K562 (cell line): ENCODE results near the gene SNX1. TPM values are rescaled to one million over a fixed set of nuclear protein-coding genes. Genes with fewer than 3 reads are reported as not detected.

Experiments used
- ATAC-seq: fragments of 200-7000 bp; cut with Tn5 transposase; 3 replicates; pipeline ENCODE4 v1.9.1; 2020; ENCODE audit warnings: moderate library complexity
- BruUV-seq: library from RNA; stranded (reverse); fragments of 400-500 nt; replicated peaks from 2 replicates; lab custom pipeline; 2021; lab: Mats Ljungman, UMichigan
- CTCF ChIA-PET: fragments of 300-600 bp; formaldehyde crosslinking; extraction: SDS; loops from one replicate; lab custom pipeline; 2021; ENCODE audit warnings: low intra/inter-chr PET ratio; lab: Yijun Ruan, JAX
- POLR2A ChIA-PET: fragments of 300-600, 350-650 bp; sonication (Branson Sonifier 250); formaldehyde crosslinking; extraction: SDS; loops from one replicate; lab custom pipeline; 2021; ENCODE audit warnings: antibody characterized with exemption, inconsistent platforms; lab: Yijun Ruan, JAX
- DNase-seq, 4 experiments: peaks; one replicate each; pipeline versions ENCODE4 v3.0.0 to v3.0.0-alpha.2; 2011 to 2018; ENCODE audit warnings: low spot score in 3 of 4, mixed read lengths in 3 of 4; ENCODE audit errors: extremely low read depth in 1 of 4
- FAIRE-seq: peaks from 2 replicates; lab custom pipeline; 2011; peaks lifted over from hg19 to GRCh38; lab: Jason Lieb, UNC
- H2AFZ ChIP-seq: 2 replicates; pipeline ENCODE4 v1.6.0; 2011; ENCODE audit warnings: low read depth, low read length, control low read depth, inconsistent platforms
- H3K27ac ChIP-seq: fragments of 200-600 bp; 3 replicates; pipeline ENCODE4 v1.8.0; 2011; ENCODE audit warnings: low read depth, mild to moderate bottlenecking, control low read depth, inconsistent platforms, low read length, moderate library complexity, mixed read lengths; ENCODE audit errors: extremely low read depth
- H3K27me3 ChIP-seq, 2 experiments: fragments of 300-600 bp in 1 of 2; 2 replicates in 1 of 2; 3 replicates in 1 of 2; pipeline versions ENCODE4 v1.6.0 to v1.8.0; 2011; ENCODE audit warnings: inconsistent platforms in 2 of 2, low read length in 2 of 2, mild to moderate bottlenecking in 1 of 2, mixed read lengths in 1 of 2, moderate library complexity in 1 of 2; ENCODE audit not compliant: control insufficient read depth in 2 of 2, insufficient read depth in 2 of 2
- H3K36me3 ChIP-seq: fragments of 300-600 bp; 3 replicates; pipeline ENCODE4 v1.8.0; 2011; ENCODE audit warnings: mild to moderate bottlenecking, low read length, inconsistent platforms; ENCODE audit not compliant: control insufficient read depth, insufficient read depth
- H3K4me1 ChIP-seq, 2 experiments: fragments of 200-600 bp in 1 of 2; replicated peaks in 1 of 2; 2 replicates in 1 of 2; 3 replicates in 1 of 2; pipeline versions ENCODE4 v1.5.1 to v1.8.0; 2011; ENCODE audit warnings: inconsistent platforms in 2 of 2, low read length in 2 of 2, mild to moderate bottlenecking in 1 of 2, mixed read lengths in 1 of 2, moderate library complexity in 1 of 2; ENCODE audit not compliant: control insufficient read depth in 2 of 2, insufficient read depth in 2 of 2
- H3K4me2 ChIP-seq: 2 replicates; pipeline ENCODE4 v1.6.1; 2011; ENCODE audit warnings: low read length, control low read depth, inconsistent platforms, mixed read lengths; ENCODE audit not compliant: insufficient read depth
- H3K4me3 ChIP-seq: fragments of 200-600 bp; sonication (generic), shearing (Covaris generic); 2 replicates; pipeline ENCODE4 v1.5.1; 2016; ENCODE audit warnings: control low read depth, inconsistent platforms
- H3K79me2 ChIP-seq: fragments of 200-600 bp; 3 replicates; pipeline ENCODE4 v1.8.0; 2011; ENCODE audit warnings: low read length, inconsistent platforms; ENCODE audit not compliant: control insufficient read depth, insufficient read depth
- H3K9ac ChIP-seq, 2 experiments: 2 replicates each; pipeline versions ENCODE4 v1.6.0 to v1.6.1; 2011; ENCODE audit warnings: low read depth in 2 of 2, low read length in 2 of 2, control low read depth in 1 of 2, inconsistent platforms in 1 of 2, mild to moderate bottlenecking in 1 of 2, mixed read lengths in 1 of 2; ENCODE audit not compliant: insufficient read depth in 1 of 2
- H3K9me1 ChIP-seq: one replicate; pipeline ENCODE4 v1.6.0; 2011; ENCODE audit warnings: inconsistent platforms, mild to moderate bottlenecking, low read length, moderate library complexity; ENCODE audit not compliant: control insufficient read depth, insufficient read depth
- H3K9me3 ChIP-seq: replicated peaks from 2 replicates; pipeline ENCODE4 v1.5.1; 2011; ENCODE audit warnings: low read depth, low read length, inconsistent platforms; ENCODE audit not compliant: control insufficient read depth, insufficient read depth
- H4K20me1 ChIP-seq: replicated peaks from 2 replicates; pipeline ENCODE4 v1.6.1; 2011; ENCODE audit warnings: low read length, inconsistent platforms, mixed read lengths; ENCODE audit not compliant: control insufficient read depth, insufficient read depth
- CBFB ChIP-seq: sonication (generic); formaldehyde crosslinking; IDR thresholded peaks from 2 replicates; pipeline ENCODE4 v1.4.0; 2020; ENCODE audit warnings: mild to moderate bottlenecking, missing genetic modification reagents
- DLX4 ChIP-seq: fragments of 250-450 bp; sonication (Bioruptor Pico); IDR thresholded peaks from 2 replicates; pipeline ENCODE4 v1.6.1; 2021; ENCODE audit warnings: mild to moderate bottlenecking
- ESRRB ChIP-seq: fragments of 250-450 bp; sonication (Bioruptor Pico); IDR thresholded peaks from 2 replicates; pipeline ENCODE4 v1.5.0; 2020; ENCODE audit warnings: mild to moderate bottlenecking, moderate library complexity, borderline replicate concordance
- ETS2 ChIP-seq: IDR thresholded peaks from 2 replicates; pipeline ENCODE4 v1.6.1; 2016; ENCODE audit warnings: borderline replicate concordance, missing genetic modification characterization, mild to moderate bottlenecking, moderate library complexity, missing compliant biosample characterization; ENCODE audit not compliant: poor library complexity, severe bottlenecking
- ETV1 ChIP-seq: fragments of 450-650 bp; conservative IDR thresholded peaks from 2 replicates; pipeline ENCODE4 v1.6.1; 2016; ENCODE audit warnings: missing genetic modification characterization, control low read depth, low read depth, missing compliant biosample characterization
- FOXK1 ChIP-seq: sonication (generic); formaldehyde crosslinking; IDR thresholded peaks from 2 replicates; pipeline ENCODE4 v1.8.0; 2022; ENCODE audit warnings: missing genetic modification reagents, mild to moderate bottlenecking, borderline replicate concordance
- LEF1 ChIP-seq: fragments of 450-650 bp; IDR thresholded peaks from 2 replicates; pipeline ENCODE4 v1.6.1; 2016; ENCODE audit warnings: mild to moderate bottlenecking
- MTA1 ChIP-seq: fragments of 450-650 bp; IDR thresholded peaks from 2 replicates; pipeline ENCODE4 v1.6.1; 2017; ENCODE audit warnings: borderline replicate concordance
- SMC3 ChIP-seq: conservative IDR thresholded peaks from 2 replicates; pipeline ENCODE4 v1.6.1; 2011; ENCODE audit warnings: low read depth, low read length, improper control_type of control experiment; ENCODE audit not compliant: insufficient read depth
- STAT5A ChIP-seq: IDR thresholded peaks from 2 replicates; pipeline ENCODE4 v1.6.1; 2012; ENCODE audit warnings: low read length, inconsistent platforms, borderline replicate concordance
- TAF9B ChIP-seq: fragments of 450-650 bp; IDR thresholded peaks from 2 replicates; pipeline ENCODE4 v1.6.1; 2018; ENCODE audit warnings: mild to moderate bottlenecking; ENCODE audit not compliant: partially characterized antibody
- ZBTB1 ChIP-seq: sonication (generic); formaldehyde crosslinking; IDR thresholded peaks from 2 replicates; pipeline ENCODE4 v1.8.1; 2023; ENCODE audit warnings: missing genetic modification reagents, low read depth, mild to moderate bottlenecking, borderline replicate concordance
- ZKSCAN8 ChIP-seq: fragments of 200-800 bp; sonication (Bioruptor generic); IDR thresholded peaks from 2 replicates; pipeline ENCODE4 v1.6.1; 2016; ENCODE audit warnings: missing genetic modification characterization, missing compliant biosample characterization
- ZNF134 ChIP-seq: fragments of 250-450 bp; sonication (Bioruptor Pico); conservative IDR thresholded peaks from 2 replicates; pipeline ENCODE4 v1.4.0; 2020
- ZNF174 ChIP-seq: fragments of 250-450 bp; sonication (Bioruptor Pico); IDR thresholded peaks from 2 replicates; pipeline ENCODE4 v1.4.0; 2020; ENCODE audit warnings: mild to moderate bottlenecking
- WGBS: fragments of 100-300 bp; shearing (Covaris generic); methylation state at CpG from one replicate; pipeline ENCODE4 v1.1.6; 2016; ENCODE audit warnings: low coverage, mixed read lengths; ENCODE audit not compliant: insufficient coverage; ENCODE audit errors: missing lambda C conversion rate; 5-methylcytosine and 5-hydroxymethylcytosine counted together
- in situ Hi-C: fragments of 300-500 bp; cut with MboI; formaldehyde crosslinking; loops from 4 replicates; pipeline ENCODE4 v1.15.0; 2018; ENCODE audit warnings: inconsistent platforms, mixed read lengths
- intact Hi-C: fragments of 100-400 bp; cut with micrococcal nuclease; formaldehyde crosslinking; loops from 2 replicates; pipeline ENCODE4 v1.14.2; 2022
- polyA plus RNA-seq, 8 experiments: library from polyadenylated mRNA; depleted of rRNA in 4 of 8; stranded (reverse) in 5 of 8; unstranded in 3 of 8; fragments of >200 nt; fragmentation: Nextera tagmentation in 2 of 8; fragmentation: Illumina TruSeq in 1 of 8; extraction: Ambion mirVana in 2 of 8; extraction: Trizol in 1 of 8; gene quantifications; 2 replicates each; pipeline versions ENCODE4 v1.2.1 to v1.2.3, GENCODE V29; 2011 to 2014; ENCODE audit warnings: inconsistent platforms in 1 of 8, missing spikeins in 1 of 8
- total RNA-seq, 7 experiments: library from RNA; depleted of rRNA in 6 of 7; stranded (reverse); fragments of >200 nt in 6 of 7; fragmentation: Illumina TruSeq in 2 of 7; extraction: Trizol in 2 of 7; gene quantifications; 2 replicates each; pipeline versions ENCODE4 v1.2.1 to v1.2.3, GENCODE V29; 2011 to 2021; ENCODE audit warnings: low replicate concordance in 1 of 7
- TF ChIP-seq, protein P1 (sequence below): sonication (generic); formaldehyde crosslinking; IDR thresholded peaks from 2 replicates; pipeline ENCODE4 v1.8.0; 2023; ENCODE audit warnings: mild to moderate bottlenecking, missing genetic modification reagents
- TF ChIP-seq, protein P2 (sequence below): sonication (generic); formaldehyde crosslinking; IDR thresholded peaks from 2 replicates; pipeline ENCODE4 v1.8.0; 2022; ENCODE audit warnings: mild to moderate bottlenecking, missing genetic modification reagents
- TF ChIP-seq, protein P3 (sequence below), 3 experiments: IDR thresholded peaks in 2 of 3; conservative IDR thresholded peaks in 1 of 3; 2 replicates each; pipeline ENCODE4 v1.5.1; 2011 to 2012; ENCODE audit warnings: low read length in 3 of 3, mild to moderate bottlenecking in 3 of 3, control low read depth in 2 of 3, improper control_type of control experiment in 1 of 3, inconsistent platforms in 1 of 3, low read depth in 1 of 3, mixed read lengths in 1 of 3, moderate library complexity in 1 of 3; ENCODE audit not compliant: insufficient read depth in 2 of 3

SNX1 gene
- total and polyA plus RNA-seq, 9 of the 15 experiments (the other 6 are each of a cell fraction or from before 2014, with no cell fraction given), result 11.0 to 105 (median 59.9) TPM

DNA sequence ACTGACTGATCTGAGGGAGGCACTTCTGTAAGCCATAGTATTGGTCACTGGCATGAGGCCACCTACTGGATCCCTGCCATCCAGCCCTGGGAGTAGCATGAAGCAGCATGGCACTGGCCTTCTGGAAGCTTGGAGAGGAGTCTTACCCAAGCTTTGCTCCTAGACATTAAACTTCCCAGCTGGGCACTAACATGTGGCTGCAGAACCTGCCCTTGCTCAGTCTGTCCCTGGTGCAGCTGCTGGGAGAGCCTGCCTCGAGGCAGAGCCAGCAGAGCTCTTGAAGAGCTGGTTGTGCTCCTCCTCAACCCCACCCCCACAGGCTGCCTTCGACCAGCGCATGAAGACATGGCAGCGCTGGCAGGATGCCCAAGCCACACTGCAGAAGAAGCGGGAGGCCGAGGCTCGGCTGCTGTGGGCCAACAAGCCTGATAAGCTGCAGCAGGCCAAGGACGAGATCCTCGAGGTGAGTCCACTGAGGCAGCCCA lies 38.6 kb downstream of the SNX1 start:
- POLR2A ChIA-PET, result interaction anchor here (0.6 to 5.9 kb wide), 3 partner anchors 10 to 19 kb away, joined by 3 to 34 read pairs (median 3); no protein-coding TSS in a partner anchor

More for the DNA sequence above, 38.6 kb downstream of the SNX1 start:
- Histone ChIP-seq H3K9me1 (no peaks in the 10 kb centered on the region), H3K79me2 (no peaks in the 10 kb centered on the region), H4K20me1 (peaks cover 3% of the 10 kb centered on the region; the same call in 1 of the 2 replicates), H3K9me3 (no peaks in the 10 kb centered on the region), H3K27me3 (no peaks in the 10 kb centered on the region), H3K4me2 (no peak overlapping the region), H3K4me1 (peaks cover 0 to 9% of the 10 kb centered on the region in 2 experiments; a peak in 3 of 5 replicates), H3K9ac (peak overlapping the region in 1 of 2 experiments; percentile 19; a peak in 1 of 4 replicates), H2AFZ (no peak overlapping the region), H3K27ac (no peak overlapping the region), H3K36me3 (peaks cover 85% of the 10 kb centered on the region), H3K4me3 (no peak overlapping the region)
- CTCF ChIA-PET, result no interaction called here
- no TSS peak for BruUV-seq
- DNase-seq (no peak), FAIRE-seq (no peak), ATAC-seq (no peak)
- in situ Hi-C loops, result no loop called here
- intact Hi-C loops, result no loop called here
- WGBS, result 94% methylated on average over 9 of the region's 9 CpGs
- no peak for TF ChIP-seq SMC3
- TF ChIP-seq ZKSCAN8 (CRISPR knock-in tag), result no peak
- TF ChIP-seq ETS2 (tag), result no peak
- TF ChIP-seq, protein P1, sequence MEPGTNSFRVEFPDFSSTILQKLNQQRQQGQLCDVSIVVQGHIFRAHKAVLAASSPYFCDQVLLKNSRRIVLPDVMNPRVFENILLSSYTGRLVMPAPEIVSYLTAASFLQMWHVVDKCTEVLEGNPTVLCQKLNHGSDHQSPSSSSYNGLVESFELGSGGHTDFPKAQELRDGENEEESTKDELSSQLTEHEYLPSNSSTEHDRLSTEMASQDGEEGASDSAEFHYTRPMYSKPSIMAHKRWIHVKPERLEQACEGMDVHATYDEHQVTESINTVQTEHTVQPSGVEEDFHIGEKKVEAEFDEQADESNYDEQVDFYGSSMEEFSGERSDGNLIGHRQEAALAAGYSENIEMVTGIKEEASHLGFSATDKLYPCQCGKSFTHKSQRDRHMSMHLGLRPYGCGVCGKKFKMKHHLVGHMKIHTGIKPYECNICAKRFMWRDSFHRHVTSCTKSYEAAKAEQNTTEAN, result no peak
- TF ChIP-seq DLX4 (CRISPR knock-in tag), result no peak
- TF ChIP-seq MTA1, result no peak
- no peak for TF ChIP-seq ESRRB (CRISPR knock-in tag)
- no peak for TF ChIP-seq ETV1 (tag)
- TF ChIP-seq FOXK1 (CRISPR knock-in tag), result no peak
- TF ChIP-seq STAT5A, result no peak
- TF ChIP-seq, protein P2, sequence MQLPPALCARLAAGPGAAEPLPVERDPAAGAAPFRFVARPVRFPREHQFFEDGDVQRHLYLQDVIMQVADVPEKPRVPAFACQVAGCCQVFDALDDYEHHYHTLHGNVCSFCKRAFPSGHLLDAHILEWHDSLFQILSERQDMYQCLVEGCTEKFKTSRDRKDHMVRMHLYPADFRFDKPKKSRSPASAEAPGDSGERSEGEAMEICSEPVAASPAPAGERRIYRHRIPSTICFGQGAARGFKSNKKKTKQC (CRISPR knock-in tag), result no peak
- no peak for TF ChIP-seq TAF9B
- no peak for TF ChIP-seq ZNF174
- TF ChIP-seq ZBTB1, result no peak
- TF ChIP-seq CBFB (CRISPR knock-in tag), result no peak
- TF ChIP-seq LEF1, result no peak
- TF ChIP-seq, protein P3, sequence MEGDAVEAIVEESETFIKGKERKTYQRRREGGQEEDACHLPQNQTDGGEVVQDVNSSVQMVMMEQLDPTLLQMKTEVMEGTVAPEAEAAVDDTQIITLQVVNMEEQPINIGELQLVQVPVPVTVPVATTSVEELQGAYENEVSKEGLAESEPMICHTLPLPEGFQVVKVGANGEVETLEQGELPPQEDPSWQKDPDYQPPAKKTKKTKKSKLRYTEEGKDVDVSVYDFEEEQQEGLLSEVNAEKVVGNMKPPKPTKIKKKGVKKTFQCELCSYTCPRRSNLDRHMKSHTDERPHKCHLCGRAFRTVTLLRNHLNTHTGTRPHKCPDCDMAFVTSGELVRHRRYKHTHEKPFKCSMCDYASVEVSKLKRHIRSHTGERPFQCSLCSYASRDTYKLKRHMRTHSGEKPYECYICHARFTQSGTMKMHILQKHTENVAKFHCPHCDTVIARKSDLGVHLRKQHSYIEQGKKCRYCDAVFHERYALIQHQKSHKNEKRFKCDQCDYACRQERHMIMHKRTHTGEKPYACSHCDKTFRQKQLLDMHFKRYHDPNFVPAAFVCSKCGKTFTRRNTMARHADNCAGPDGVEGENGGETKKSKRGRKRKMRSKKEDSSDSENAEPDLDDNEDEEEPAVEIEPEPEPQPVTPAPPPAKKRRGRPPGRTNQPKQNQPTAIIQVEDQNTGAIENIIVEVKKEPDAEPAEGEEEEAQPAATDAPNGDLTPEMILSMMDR (IDR thresholded peaks at IDR 0.05 in 2 of 3, conservative IDR thresholded peaks at IDR 0.05 in 1 of 3; ENCODE audit: insufficient read depth in 2 of 3, low read depth in 1 of 3, low read length in 3 of 3), result no peak
- no peak for TF ChIP-seq ZNF134 (CRISPR knock-in tag)
